K562 (cell line): ENCODE results near the gene MED16. TPM values are rescaled to one million over a fixed set of nuclear protein-coding genes. Genes with fewer than 3 reads are reported as not detected.

ENCODE experiments used
- BCLAF1 ChIP-seq, 2 experiments: fragments of 450-650 bp in 1 of 2; IDR thresholded peaks; 2 replicates each; pipeline ENCODE4 v1.6.1; 2011 to 2017; ENCODE audit warnings: low read depth in 2 of 2, antibody characterized with exemption in 1 of 2, borderline replicate concordance in 1 of 2, low read length in 1 of 2, mild to moderate bottlenecking in 1 of 2, mixed read lengths in 1 of 2; ENCODE audit not compliant: control insufficient read depth in 1 of 2
- BDP1 ChIP-seq: IDR thresholded peaks from 3 replicates; pipeline ENCODE4 v1.6.1; 2011; ENCODE audit not compliant: insufficient read length, insufficient read depth
- CBFA2T2 ChIP-seq: fragments of 450-650 bp; conservative IDR thresholded peaks from 2 replicates; pipeline ENCODE4 v1.6.1; 2017; ENCODE audit warnings: mild to moderate bottlenecking
- CBX1 ChIP-seq: sonication (generic); IDR thresholded peaks from 2 replicates; pipeline ENCODE4 v1.6.1; 2016; ENCODE audit warnings: antibody characterized with exemption, low read depth, mild to moderate bottlenecking
- CREB3L1 ChIP-seq: fragments of 450-650 bp; IDR thresholded peaks from 2 replicates; pipeline ENCODE4 v1.6.1; 2014; ENCODE audit warnings: low read depth, mild to moderate bottlenecking, moderate library complexity, borderline replicate concordance
- HDAC6 ChIP-seq: IDR thresholded peaks from 2 replicates; pipeline ENCODE4 v1.6.1; 2012; ENCODE audit warnings: low read depth, mild to moderate bottlenecking, control low read depth, inconsistent platforms, low read length, moderate library complexity
- HDAC8 ChIP-seq: fragments of 450-650 bp; IDR thresholded peaks from 2 replicates; pipeline ENCODE4 v1.6.1; 2016; ENCODE audit warnings: mild to moderate bottlenecking, missing genetic modification characterization, moderate library complexity, missing compliant biosample characterization
- LARP7 ChIP-seq: fragments of 450-650 bp; IDR thresholded peaks from 2 replicates; pipeline ENCODE4 v1.6.1; 2016
- NCOA6 ChIP-seq: fragments of 450-650 bp; IDR thresholded peaks from 2 replicates; pipeline ENCODE4 v1.6.1; 2017; ENCODE audit warnings: mild to moderate bottlenecking
- NUFIP1 ChIP-seq: fragments of 450-650 bp; IDR thresholded peaks from 2 replicates; pipeline ENCODE4 v1.6.1; 2018; ENCODE audit not compliant: partially characterized antibody
- POLR2A ChIP-seq: fragments of 450-650 bp; conservative IDR thresholded peaks from 2 replicates; pipeline ENCODE4 v1.6.1; 2016
- POLR2G ChIP-seq: fragments of 200-400 bp; formaldehyde crosslinking; IDR thresholded peaks from 2 replicates; pipeline ENCODE4 v1.6.1; 2017; ENCODE audit warnings: low read depth, mild to moderate bottlenecking, antibody characterized with exemption, low read length, moderate library complexity
- RAD51 ChIP-seq: fragments of 450-650 bp; IDR thresholded peaks from 2 replicates; pipeline ENCODE4 v1.7.1; 2016; ENCODE audit warnings: low read depth, mild to moderate bottlenecking, borderline replicate concordance
- TAF15 ChIP-seq: fragments of 200-400 bp; formaldehyde crosslinking; IDR thresholded peaks from 2 replicates; pipeline ENCODE4 v1.6.1; 2017; ENCODE audit warnings: mild to moderate bottlenecking, low read depth, low read length, moderate library complexity
- THRAP3 ChIP-seq: fragments of 450-650 bp; IDR thresholded peaks from 2 replicates; pipeline ENCODE4 v1.6.1; 2016; ENCODE audit warnings: mild to moderate bottlenecking, inconsistent platforms, borderline replicate concordance
- U2AF1 ChIP-seq: fragments of 200-400 bp; formaldehyde crosslinking; optimal IDR thresholded peaks from 2 replicates; pipeline ENCODE3; 2017; ENCODE audit warnings: mild to moderate bottlenecking, low read depth, low read length, moderate library complexity
- U2AF2 ChIP-seq: fragments of 200-400 bp; formaldehyde crosslinking; optimal IDR thresholded peaks from 2 replicates; pipeline ENCODE3; 2017; ENCODE audit warnings: low read depth, mild to moderate bottlenecking, low read length
- ZFX ChIP-seq: sonication (generic); formaldehyde crosslinking; IDR thresholded peaks from 2 replicates; pipeline ENCODE4 v1.8.0; 2022; ENCODE audit warnings: mild to moderate bottlenecking, missing genetic modification reagents, moderate library complexity
- ZHX1 ChIP-seq: fragments of 150-350 bp; conservative IDR thresholded peaks from 2 replicates; pipeline ENCODE4 v1.6.1; 2014; ENCODE audit warnings: low read length
- ZNF133 ChIP-seq: fragments of 250-450 bp; sonication (Bioruptor Pico); IDR thresholded peaks from 2 replicates; pipeline ENCODE4 v1.4.0; 2020; ENCODE audit warnings: mild to moderate bottlenecking
- ZNF384 ChIP-seq: IDR thresholded peaks from 2 replicates; pipeline ENCODE4 v1.6.1; 2012; ENCODE audit warnings: low read depth, low read length, improper control_type of control experiment
- ZNF445 ChIP-seq: fragments of 250-450 bp; sonication (Bioruptor Pico); IDR thresholded peaks from 2 replicates; pipeline ENCODE4 v1.4.0; 2020; ENCODE audit warnings: low read depth, mild to moderate bottlenecking, moderate library complexity
- polyA plus RNA-seq, 8 experiments: library from polyadenylated mRNA; depleted of rRNA in 4 of 8; stranded (reverse) in 5 of 8; unstranded in 3 of 8; fragments of >200 nt; fragmentation: Nextera tagmentation in 2 of 8; fragmentation: Illumina TruSeq in 1 of 8; extraction: Ambion mirVana in 2 of 8; extraction: Trizol in 1 of 8; gene quantifications; 2 replicates each; pipeline versions ENCODE4 v1.2.1 to v1.2.3, GENCODE V29; 2011 to 2014; ENCODE audit warnings: inconsistent platforms in 1 of 8, missing spikeins in 1 of 8
- total RNA-seq, 7 experiments: library from RNA; depleted of rRNA in 6 of 7; stranded (reverse); fragments of >200 nt in 6 of 7; fragmentation: Illumina TruSeq in 2 of 7; extraction: Trizol in 2 of 7; gene quantifications; 2 replicates each; pipeline versions ENCODE4 v1.2.1 to v1.2.3, GENCODE V29; 2011 to 2021; ENCODE audit warnings: low replicate concordance in 1 of 7

MED16 gene
- total and polyA plus RNA-seq, 9 of the 15 experiments (the other 6 are each of a cell fraction or from before 2014, with no cell fraction given), result 0.89 to 59.9 (median 8.6) TPM

GRCh38 chr19:821231-821824 is 71.7 kb downstream of the MED16 start (continued):
- TF ChIP-seq ZHX1 (no peak), ZFX (CRISPR knock-in tag) (peak; percentile 60), BDP1 (no peak), POLR2A (peak; percentile 55), NUFIP1 (no peak), ZNF384 (no peak), THRAP3 (no peak), LARP7 (no peak), ZNF133 (CRISPR knock-in tag) (no peak), HDAC6 (no peak), BCLAF1 (IDR thresholded peaks at IDR 0.05; ENCODE audit: borderline replicate concordance in 1 of 2, control insufficient read depth in 1 of 2, low read depth in 2 of 2, low read length in 1 of 2) (no peak), U2AF1 (no peak), HDAC8 (tag) (no peak), U2AF2 (no peak), RAD51 (no peak), ZNF445 (CRISPR knock-in tag) (no peak), POLR2G (peak; percentile 70), CBX1 (no peak), TAF15 (no peak), CREB3L1 (no peak), NCOA6 (no peak), CBFA2T2 (no peak)
